ENCODE data around the gene CAMSAP2. TPM values are rescaled to one million over a fixed set of nuclear protein-coding genes. Genes with fewer than 3 reads are reported as not detected.

The CAMSAP2 gene
- total RNA-seq, 1 experiment from 2014 or later: 28.6 TPM

- Histone ChIP-seq H3K27me3 (ENCODE audit: low read length) (no peaks in the 10 kb centered on the region), H3K36me3 (ENCODE audit: low read depth, low read length) (peaks cover 41% of the 10 kb centered on the region), H3K4me3 (ENCODE audit: low read length) (peak overlapping the region; percentile 67), H3K9me2 (replicated peaks; ENCODE audit: low read length) (no peaks in the 10 kb centered on the region), H3K4me1 (ENCODE audit: insufficient read depth, low read length) (peaks cover 60% of the 10 kb centered on the region), H2AFZ (ENCODE audit: low read length) (no peak overlapping the region), H3F3A (ENCODE audit: low read length, unreplicated experiment) (peaks cover 13% of the 10 kb centered on the region), H3K4me2 (ENCODE audit: low read length) (peak overlapping the region; percentile 86), H3K27ac (ENCODE audit: low read length) (peak overlapping the region; percentile 74), H3K79me2 (ENCODE audit: low read length) (peaks cover 66% of the 10 kb centered on the region), H3K9ac (ENCODE audit: low read length) (peak overlapping the region; percentile 10), H4K20me1 (ENCODE audit: low read length) (peaks cover 11% of the 10 kb centered on the region), H3K9me3 (ENCODE audit: low read length) (no peaks in the 10 kb centered on the region)
- CTCF ChIA-PET: interaction anchor here (1.1 to 1.2 kb wide), 3 partner anchors 10 to 275 kb away, joined by 4 to 14 read pairs (median 11); no protein-coding TSS in a partner anchor
- BruUV-seq (replicated peaks): no TSS peak
- POLR2A ChIA-PET (ENCODE audit: unreplicated experiment): interaction anchor here (0.8 to 1.5 kb wide), 2 partner anchors 10 to 278 kb away, joined by 4 to 5 read pairs; no protein-coding TSS in a partner anchor
- DNase-seq (no peak), ATAC-seq (no peak)
- intact Hi-C loops (cut with micrococcal nuclease): no loop called here
- TF ChIP-seq CTCF (conservative IDR thresholded peaks at IDR 0.05; ENCODE audit: low read depth, low read length) (no peak), EZH2 (IDR thresholded peaks at IDR 0.05; ENCODE audit: low read length, unreplicated experiment) (no peak), EZH2phosphoT487 (IDR thresholded peaks at IDR 0.05; ENCODE audit: borderline replicate concordance, low read length) (no peak)
These were observed 158.6 kb downstream of the CAMSAP2 start for GRCh38 chr1:200897259-200897658.

- no peak for DNase-seq
- Histone ChIP-seq H3K27ac (ENCODE audit: low read length) (no peak overlapping the region), H3K79me2 (ENCODE audit: low read length) (peaks cover 49% of the 10 kb centered on the region), H4K20me1 (ENCODE audit: low read length) (peaks cover 11% of the 10 kb centered on the region), H3K9ac (ENCODE audit: low read length) (no peak overlapping the region), H3K4me1 (ENCODE audit: insufficient read depth, low read length) (peaks cover 42% of the 10 kb centered on the region), H2AFZ (ENCODE audit: low read length) (no peak overlapping the region), H3K36me3 (ENCODE audit: low read depth, low read length) (peaks cover 49% of the 10 kb centered on the region), H3K9me2 (replicated peaks; ENCODE audit: low read length) (no peaks in the 10 kb centered on the region), H3K4me2 (ENCODE audit: low read length) (no peak overlapping the region), H3K27me3 (ENCODE audit: low read length) (no peaks in the 10 kb centered on the region), H3F3A (ENCODE audit: low read length, unreplicated experiment) (peaks cover 6% of the 10 kb centered on the region), H3K4me3 (ENCODE audit: low read length) (no peak overlapping the region), H3K9me3 (ENCODE audit: low read length) (no peaks in the 10 kb centered on the region)
- ChIA-PET CTCF (no interaction called here), POLR2A (ENCODE audit: unreplicated experiment) (no interaction called here)
- no peak for ATAC-seq
- intact Hi-C loops (cut with micrococcal nuclease): no loop called here
- TF ChIP-seq EZH2 (IDR thresholded peaks at IDR 0.05; ENCODE audit: low read length, unreplicated experiment) (no peak), CTCF (conservative IDR thresholded peaks at IDR 0.05; ENCODE audit: low read depth, low read length) (no peak), EZH2phosphoT487 (IDR thresholded peaks at IDR 0.05; ENCODE audit: borderline replicate concordance, low read length) (no peak)
- no TSS peak for BruUV-seq (replicated peaks)
These were observed 160.3 kb downstream of the CAMSAP2 start for GRCh38 chr1:200899015-200899386.

- Histone ChIP-seq H2AFZ (ENCODE audit: low read length) (no peak overlapping the region), H3K4me3 (ENCODE audit: low read length) (no peak overlapping the region), H3K36me3 (ENCODE audit: low read depth, low read length) (peaks cover 53% of the 10 kb centered on the region), H3K9me3 (ENCODE audit: low read length) (no peaks in the 10 kb centered on the region), H3K9me2 (replicated peaks; ENCODE audit: low read length) (no peaks in the 10 kb centered on the region), H3K27me3 (ENCODE audit: low read length) (no peaks in the 10 kb centered on the region), H3K9ac (ENCODE audit: low read length) (no peak overlapping the region), H3K4me2 (ENCODE audit: low read length) (no peak overlapping the region), H3K27ac (ENCODE audit: low read length) (no peak overlapping the region), H3K79me2 (ENCODE audit: low read length) (peaks cover 44% of the 10 kb centered on the region), H4K20me1 (ENCODE audit: low read length) (peaks cover 11% of the 10 kb centered on the region), H3K4me1 (ENCODE audit: insufficient read depth, low read length) (peaks cover 37% of the 10 kb centered on the region), H3F3A (ENCODE audit: low read length, unreplicated experiment) (peaks cover 6% of the 10 kb centered on the region)
- POLR2A ChIA-PET (ENCODE audit: unreplicated experiment): no interaction called here
- DNase-seq (no peak), ATAC-seq (no peak)
- intact Hi-C loops (cut with micrococcal nuclease): no loop called here
- TF ChIP-seq EZH2phosphoT487 (IDR thresholded peaks at IDR 0.05; ENCODE audit: borderline replicate concordance, low read length): no peak
- TF ChIP-seq CTCF (conservative IDR thresholded peaks at IDR 0.05; ENCODE audit: low read depth, low read length): no peak
- no peak for TF ChIP-seq EZH2 (IDR thresholded peaks at IDR 0.05; ENCODE audit: low read length, unreplicated experiment)
- no TSS peak for BruUV-seq (replicated peaks)
- CTCF ChIA-PET: no interaction called here
These were observed 160.8 kb downstream of the CAMSAP2 start for GRCh38 chr1:200899451-200899915.
